CD4-positive, alpha-beta T cell treated with Interleukin-4 for 4 hours (primary cell): Measurements from ENCODE around the gene COL20A1.

Experiments
- DNase-seq: peaks from one replicate; pipeline ENCODE4 v3.0.0-alpha.2; 2020

COL20A1 gene

GRCh38 chr20:63380346-63380870 is 87.4 kb downstream of the COL20A1 start:
- no peak for DNase-seq

- DNase-seq: no peak
Observed at GRCh38 chr20:63381781-63382431, 88.9 kb downstream of the COL20A1 start.

GRCh38 chr20:63382551-63383300 is 89.7 kb downstream of the COL20A1 start:
- DNase-seq: no peak

- no peak for DNase-seq
Observed at GRCh38 chr20:63383556-63383955, 90.6 kb downstream of the COL20A1 start.

GRCh38 chr20:63384336-63384735 is 91.3 kb downstream of the COL20A1 start:
- no peak for DNase-seq
